Liver (tissue), 9 donors: Measurements from ENCODE around the gene PDZD2. TPM values are rescaled to one million over a fixed set of nuclear protein-coding genes. Genes with fewer than 3 reads are reported as not detected.

Experiments used
- DNase-seq: peaks from one replicate; pipeline ENCODE4 v3.0.0-alpha.2; 2017; ENCODE audit warnings: low spot score
- H3K27ac ChIP-seq, 2 donors: one replicate each; pipeline ENCODE4 v1.7.0; 2013; ENCODE audit warnings: inconsistent platforms in 2 of 2, low read length in 2 of 2, control low read depth in 1 of 2, low read depth in 1 of 2, mild to moderate bottlenecking in 1 of 2
- H3K27me3 ChIP-seq, 4 donors: one replicate each; pipeline versions ENCODE4 v1.6.1 to v1.7.0; 2013; ENCODE audit warnings: low read length in 3 of 4, inconsistent platforms in 1 of 4, mild to moderate bottlenecking in 1 of 4, moderate library complexity in 1 of 4; ENCODE audit not compliant: control insufficient read depth in 4 of 4, insufficient read depth in 4 of 4
- H3K36me3 ChIP-seq, 4 donors: one replicate each; pipeline versions ENCODE4 v1.6.1 to v1.7.0; 2013; ENCODE audit warnings: low read length in 3 of 4, mild to moderate bottlenecking in 3 of 4, low read depth in 1 of 4, moderate library complexity in 1 of 4; ENCODE audit not compliant: control insufficient read depth in 4 of 4, insufficient read depth in 3 of 4
- H3K4me1 ChIP-seq, 4 donors: one replicate each; pipeline versions ENCODE4 v1.6.1 to v1.7.0; 2013; ENCODE audit warnings: low read length in 3 of 4, mild to moderate bottlenecking in 3 of 4, moderate library complexity in 1 of 4; ENCODE audit not compliant: control insufficient read depth in 4 of 4, insufficient read depth in 4 of 4
- H3K4me3 ChIP-seq, 3 donors: one replicate each; pipeline versions ENCODE4 v1.6.1 to v1.7.0; 2013; ENCODE audit warnings: low read length in 3 of 3, control low read depth in 1 of 3, low read depth in 1 of 3, mild to moderate bottlenecking in 1 of 3
- H3K9ac ChIP-seq, 2 donors: one replicate each; pipeline ENCODE4 v1.7.0; 2013; ENCODE audit warnings: low read length in 2 of 2, mild to moderate bottlenecking in 2 of 2, moderate library complexity in 2 of 2, control low read depth in 1 of 2, low read depth in 1 of 2
- H3K9me3 ChIP-seq, 4 donors: one replicate each; pipeline versions ENCODE4 v1.6.1 to v1.7.0; 2013; ENCODE audit warnings: low read length in 3 of 4; ENCODE audit not compliant: control insufficient read depth in 4 of 4
- ATF3 ChIP-seq: IDR thresholded peaks from 2 replicates; pipeline ENCODE4 v1.6.1; 2016; ENCODE audit warnings: antibody characterized with exemption
- CTCF ChIP-seq: fragments of 150-350 bp; IDR thresholded peaks from 2 replicates; pipeline ENCODE4 v1.5.1; 2017; ENCODE audit warnings: improper control_type of control experiment, low read depth, low read length; ENCODE audit not compliant: missing input control
- EGR1 ChIP-seq, 2 donors: IDR thresholded peaks; 2 replicates each; pipeline ENCODE4 v1.6.1; 2016 to 2018; ENCODE audit warnings: antibody characterized with exemption in 2 of 2, low read depth in 2 of 2
- FOXA1 ChIP-seq: IDR thresholded peaks from 2 replicates; pipeline ENCODE4 v1.6.1; 2016; ENCODE audit warnings: antibody characterized with exemption
- FOXA2 ChIP-seq: IDR thresholded peaks from 2 replicates; pipeline ENCODE4 v1.6.1; 2016; ENCODE audit warnings: antibody characterized with exemption
- GABPA ChIP-seq, 2 donors: IDR thresholded peaks in 1 of 2; conservative IDR thresholded peaks in 1 of 2; 2 replicates each; pipeline ENCODE4 v1.6.1; 2016; ENCODE audit warnings: antibody characterized with exemption in 2 of 2, mild to moderate bottlenecking in 1 of 2, moderate library complexity in 1 of 2
- HNF4A ChIP-seq, 2 donors: conservative IDR thresholded peaks; 2 replicates each; pipeline ENCODE4 v1.6.1; 2016; ENCODE audit warnings: antibody characterized with exemption in 2 of 2, mild to moderate bottlenecking in 2 of 2
- HNF4G ChIP-seq: IDR thresholded peaks from 2 replicates; pipeline ENCODE4 v1.6.1; 2016; ENCODE audit warnings: antibody characterized with exemption
- JUND ChIP-seq, 2 donors: IDR thresholded peaks; 2 replicates each; pipeline ENCODE4 v1.6.1; 2016; ENCODE audit warnings: antibody characterized with exemption in 2 of 2
- MAX ChIP-seq: IDR thresholded peaks from 2 replicates; pipeline ENCODE4 v1.6.1; 2016; ENCODE audit warnings: antibody characterized with exemption
- NR2F2 ChIP-seq: IDR thresholded peaks from 2 replicates; pipeline ENCODE4 v1.6.1; 2016; ENCODE audit warnings: antibody characterized with exemption
- RAD21 ChIP-seq, 2 donors: IDR thresholded peaks; 2 replicates each; pipeline ENCODE4 v1.6.1; 2016; ENCODE audit warnings: antibody characterized with exemption in 2 of 2, mild to moderate bottlenecking in 2 of 2
- RXRA ChIP-seq, 2 donors: IDR thresholded peaks; 2 replicates each; pipeline ENCODE4 v1.6.1; 2017 to 2018; ENCODE audit warnings: antibody characterized with exemption in 2 of 2, mild to moderate bottlenecking in 1 of 2
- SP1 ChIP-seq: IDR thresholded peaks from 2 replicates; pipeline ENCODE4 v1.6.1; 2018; ENCODE audit warnings: antibody characterized with exemption, mild to moderate bottlenecking
- YY1 ChIP-seq: IDR thresholded peaks from 2 replicates; pipeline ENCODE4 v1.6.1; 2016; ENCODE audit warnings: antibody characterized with exemption, mild to moderate bottlenecking
- ZBTB33 ChIP-seq: IDR thresholded peaks from 2 replicates; pipeline ENCODE4 v1.6.1; 2016; ENCODE audit warnings: antibody characterized with exemption
- WGBS: extraction: QIAGEN DNeasy Blood & Tissue Kit; methylation state at CpG from one replicate; pipeline ENCODE4 v1.1.7; 2013; 5-methylcytosine and 5-hydroxymethylcytosine counted together
- polyA plus RNA-seq, 2 donors: library from polyadenylated mRNA; stranded (reverse) in 1 of 2; unstranded in 1 of 2; fragments of 200-250 nt in 1 of 2; fragments of >200 nt in 1 of 2; fragmentation: Nextera tagmentation in 1 of 2; extraction: Ambion mirVana in 1 of 2; gene quantifications; one replicate each; pipeline versions ENCODE4 v1.2.1 to v1.2.3, GENCODE V29; 2013 to 2015
- total RNA-seq, 2 donors: library from RNA; depleted of rRNA; stranded (reverse); fragments of >200 nt; gene quantifications; one replicate each; pipeline ENCODE4 v1.2.3, GENCODE V29; 2014
- TF ChIP-seq, protein P1 (sequence below): IDR thresholded peaks from 2 replicates; pipeline ENCODE4 v1.6.1; 2016; ENCODE audit warnings: antibody characterized with exemption, mild to moderate bottlenecking
- donor health status: healthy.
- donor health status: healthy.
- donor health status: healthy.
- donor health status: healthy.
- donor health status: healthy.

Gene PDZD2
- total and polyA plus RNA-seq, 4 donors: 0.27 to 1.1 (median 0.54) TPM

- WGBS: 95% methylated on average over 8 of the region's 8 CpGs
- no peaks in the 10 kb centered on the region for H3K4me1 ChIP-seq
- TF ChIP-seq RXRA (IDR thresholded peaks at IDR 0.05) (no peak), CTCF (no peak), MAX (no peak), NR2F2 (no peak), JUND (IDR thresholded peaks at IDR 0.05) (no peak), HNF4A (conservative IDR thresholded peaks at IDR 0.05) (no peak), EGR1 (IDR thresholded peaks at IDR 0.05; ENCODE audit: low read depth in 2 of 2) (no peak), FOXA1 (no peak), RAD21 (IDR thresholded peaks at IDR 0.05) (no peak), ZBTB33 (no peak)
- no peaks in the 10 kb centered on the region for H3K9me3 ChIP-seq
- H3K27ac ChIP-seq: no peak overlapping the region
- H3K4me3 ChIP-seq: no peak overlapping the region
- no peaks in the 10 kb centered on the region for H3K27me3 ChIP-seq
- peaks cover 12 to 41% (median 31%) of the 10 kb centered on the region in 4 donors for H3K36me3 ChIP-seq
- DNase-seq: no peak
- no peak overlapping the region for H3K9ac ChIP-seq
These were observed 461.9 kb downstream of the PDZD2 start for GRCh38 chr5:32100691-32101302.

- Histone ChIP-seq H3K4me3 (no peak overlapping the region), H3K9ac (no peak overlapping the region), H3K36me3 (peaks cover 12 to 53% (median 40%) of the 10 kb centered on the region in 4 donors), H3K4me1 (no peaks in the 10 kb centered on the region), H3K27ac (no peak overlapping the region), H3K9me3 (no peaks in the 10 kb centered on the region), H3K27me3 (no peaks in the 10 kb centered on the region)
- no peak for DNase-seq
- 94% methylated on average over 12 of the region's 12 CpGs for WGBS
- no peak for TF ChIP-seq RAD21 (IDR thresholded peaks at IDR 0.05)
- no peak for TF ChIP-seq MAX
- TF ChIP-seq GABPA (IDR thresholded peaks at IDR 0.05 in 1 of 2, conservative IDR thresholded peaks at IDR 0.05 in 1 of 2): no peak
- TF ChIP-seq CTCF: no peak
- no peak for TF ChIP-seq FOXA2
- no peak for TF ChIP-seq FOXA1
- no peak for TF ChIP-seq EGR1 (IDR thresholded peaks at IDR 0.05; ENCODE audit: low read depth in 2 of 2)
- no peak for TF ChIP-seq HNF4G
- TF ChIP-seq HNF4A (conservative IDR thresholded peaks at IDR 0.05): no peak
- no peak for TF ChIP-seq ZBTB33
- TF ChIP-seq YY1: no peak
- TF ChIP-seq RXRA (IDR thresholded peaks at IDR 0.05): no peak
- no peak for TF ChIP-seq ATF3
- no peak for TF ChIP-seq SP1
- TF ChIP-seq, protein P1, sequence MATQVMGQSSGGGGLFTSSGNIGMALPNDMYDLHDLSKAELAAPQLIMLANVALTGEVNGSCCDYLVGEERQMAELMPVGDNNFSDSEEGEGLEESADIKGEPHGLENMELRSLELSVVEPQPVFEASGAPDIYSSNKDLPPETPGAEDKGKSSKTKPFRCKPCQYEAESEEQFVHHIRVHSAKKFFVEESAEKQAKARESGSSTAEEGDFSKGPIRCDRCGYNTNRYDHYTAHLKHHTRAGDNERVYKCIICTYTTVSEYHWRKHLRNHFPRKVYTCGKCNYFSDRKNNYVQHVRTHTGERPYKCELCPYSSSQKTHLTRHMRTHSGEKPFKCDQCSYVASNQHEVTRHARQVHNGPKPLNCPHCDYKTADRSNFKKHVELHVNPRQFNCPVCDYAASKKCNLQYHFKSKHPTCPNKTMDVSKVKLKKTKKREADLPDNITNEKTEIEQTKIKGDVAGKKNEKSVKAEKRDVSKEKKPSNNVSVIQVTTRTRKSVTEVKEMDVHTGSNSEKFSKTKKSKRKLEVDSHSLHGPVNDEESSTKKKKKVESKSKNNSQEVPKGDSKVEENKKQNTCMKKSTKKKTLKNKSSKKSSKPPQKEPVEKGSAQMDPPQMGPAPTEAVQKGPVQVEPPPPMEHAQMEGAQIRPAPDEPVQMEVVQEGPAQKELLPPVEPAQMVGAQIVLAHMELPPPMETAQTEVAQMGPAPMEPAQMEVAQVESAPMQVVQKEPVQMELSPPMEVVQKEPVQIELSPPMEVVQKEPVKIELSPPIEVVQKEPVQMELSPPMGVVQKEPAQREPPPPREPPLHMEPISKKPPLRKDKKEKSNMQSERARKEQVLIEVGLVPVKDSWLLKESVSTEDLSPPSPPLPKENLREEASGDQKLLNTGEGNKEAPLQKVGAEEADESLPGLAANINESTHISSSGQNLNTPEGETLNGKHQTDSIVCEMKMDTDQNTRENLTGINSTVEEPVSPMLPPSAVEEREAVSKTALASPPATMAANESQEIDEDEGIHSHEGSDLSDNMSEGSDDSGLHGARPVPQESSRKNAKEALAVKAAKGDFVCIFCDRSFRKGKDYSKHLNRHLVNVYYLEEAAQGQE: no peak
- TF ChIP-seq NR2F2: no peak
These were observed 463.5 kb downstream of the PDZD2 start for GRCh38 chr5:32102254-32102986.
